CD4-positive, alpha-beta memory T cell (primary cell): Measurements from ENCODE around the gene MFN1. TPM values are rescaled to one million over a fixed set of nuclear protein-coding genes. Genes with fewer than 3 reads are reported as not detected.
A peak's percentile ranks its signal among the peaks of the same experiment; 100 is the strongest.

Experiments used
- CTCF ChIA-PET: fragments of 350-600 bp; sonication (Branson Sonifier 250); formaldehyde crosslinking; loops from one replicate; lab custom pipeline; 2021; ENCODE audit warnings: inconsistent platforms; ENCODE audit not compliant: partially characterized antibody; lab: Charles Lee
- POLR2A ChIA-PET: fragments of 350-600 bp; sonication (Branson Sonifier 250); formaldehyde crosslinking; loops from one replicate; lab custom pipeline; 2021; ENCODE audit not compliant: partially characterized antibody; lab: Charles Lee
- DNase-seq, 5 donors: peaks; one replicate each; pipeline versions ENCODE4 v3.0.0 to v3.0.0-alpha.2; 2020 to 2022; ENCODE audit warnings: mixed read lengths in 1 of 5
- H3K27ac ChIP-seq: one replicate; pipeline ENCODE4 v1.7.0; 2013; ENCODE audit warnings: low read depth, low read length
- H3K27me3 ChIP-seq: 2 replicates; pipeline ENCODE4 v1.7.0; 2013; ENCODE audit warnings: mild to moderate bottlenecking, low read length, moderate library complexity; ENCODE audit not compliant: insufficient read depth
- H3K36me3 ChIP-seq: 2 replicates; pipeline ENCODE4 v1.7.0; 2013; ENCODE audit warnings: mild to moderate bottlenecking, low read length, moderate library complexity; ENCODE audit not compliant: insufficient read depth
- H3K4me1 ChIP-seq: 2 replicates; pipeline ENCODE4 v1.7.0; 2013; ENCODE audit warnings: mild to moderate bottlenecking, low read length, moderate library complexity; ENCODE audit not compliant: insufficient read depth
- H3K4me3 ChIP-seq, 2 donors: one replicate each; pipeline ENCODE4 v1.7.0; 2013; ENCODE audit warnings: low read length in 2 of 2, mild to moderate bottlenecking in 1 of 2
- H3K9me3 ChIP-seq, 2 donors: one replicate each; pipeline ENCODE4 v1.7.0; 2013; ENCODE audit warnings: low read length in 2 of 2, control low read depth in 1 of 2; ENCODE audit not compliant: control insufficient read depth in 1 of 2
- H3K27ac Mint-ChIP-seq, 7 donors: one replicate each; pipeline ENCODE4 v1.8.0; 2020 to 2021; ENCODE audit warnings: mixed read lengths in 7 of 7, mild to moderate bottlenecking in 6 of 7, inconsistent platforms in 3 of 7, moderate library complexity in 3 of 7
- H3K27me3 Mint-ChIP-seq, 2 donors: one replicate each; pipeline ENCODE4 v1.8.0; 2020 to 2021; ENCODE audit warnings: mixed read lengths in 2 of 2
- H3K36me3 Mint-ChIP-seq, 2 donors: one replicate each; pipeline ENCODE4 v1.8.0; 2020 to 2021; ENCODE audit warnings: mixed read lengths in 2 of 2, inconsistent platforms in 1 of 2, mild to moderate bottlenecking in 1 of 2
- H3K4me1 Mint-ChIP-seq, 4 donors: one replicate each; pipeline ENCODE4 v1.8.0; 2020 to 2021; ENCODE audit warnings: mixed read lengths in 4 of 4, mild to moderate bottlenecking in 1 of 4
- H3K4me3 Mint-ChIP-seq, 8 donors: one replicate each; pipeline ENCODE4 v1.8.0; 2020 to 2021; ENCODE audit warnings: mixed read lengths in 8 of 8, mild to moderate bottlenecking in 7 of 8, moderate library complexity in 6 of 8, inconsistent platforms in 3 of 8
- H3K9me3 Mint-ChIP-seq, 8 donors: one replicate each; pipeline ENCODE4 v1.8.0; 2020 to 2021; ENCODE audit warnings: mixed read lengths in 8 of 8, mild to moderate bottlenecking in 5 of 8, inconsistent platforms in 3 of 8, moderate library complexity in 1 of 8
- intact Hi-C: fragments of 100-400 bp; cut with micrococcal nuclease; formaldehyde crosslinking; loops from one replicate; pipeline ENCODE4 v1.15.1; 2023
- polyA plus RNA-seq, 2 donors: library from polyadenylated mRNA; unstranded; fragments of 300-500 nt; fragmentation: Illumina TruSeq; gene quantifications; one replicate each; pipeline ENCODE4 v1.2.3, GENCODE V29; 2021
- total RNA-seq, 2 experiments: library from RNA; stranded (reverse); gene quantifications; one replicate each; pipeline ENCODE4 v1.2.3, GENCODE V29; 2021

Gene MFN1
- total and polyA plus RNA-seq, 4 experiments from 2014 or later: 8.3 to 58.3 (median 32.6) TPM

DNA sequence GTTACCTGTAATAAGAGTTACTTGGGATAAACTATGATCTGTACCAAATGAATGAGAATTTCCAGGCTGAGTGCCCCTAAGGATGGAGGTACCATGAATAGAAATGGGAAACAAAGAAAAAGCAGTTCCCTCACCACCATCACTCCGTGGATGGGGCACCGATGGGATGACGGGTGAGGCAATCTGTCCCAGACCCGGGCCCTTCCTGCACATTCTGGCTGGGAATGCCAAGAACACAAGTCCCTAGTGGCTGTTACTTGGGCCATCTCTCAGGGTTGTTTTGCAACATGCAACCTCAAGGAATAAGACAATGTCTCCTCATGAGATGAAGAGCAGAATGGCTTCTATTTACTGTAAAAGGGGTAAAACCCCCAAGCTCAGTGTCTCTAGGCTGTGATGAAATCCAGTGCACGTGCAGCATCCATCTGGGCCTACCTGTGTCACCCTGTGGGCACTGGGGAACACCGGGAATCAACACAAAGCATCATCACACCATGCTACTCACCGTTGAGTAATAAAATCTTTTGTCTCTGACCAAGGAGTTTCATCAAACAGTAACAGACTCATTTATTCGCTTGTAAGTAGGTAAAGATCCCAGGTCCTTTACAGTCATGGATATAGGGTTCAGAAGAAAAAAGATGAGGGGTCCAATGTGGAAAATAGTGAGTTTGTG is 81.5 kb downstream of the MFN1 start:
- no peak overlapping the region for H3K4me3 Mint-ChIP-seq
- no peak for DNase-seq
- no peaks in the 10 kb centered on the region for H3K36me3 Mint-ChIP-seq
- Histone ChIP-seq H3K27ac (no peak overlapping the region), H3K4me1 (no peaks in the 10 kb centered on the region), H3K36me3 (no peaks in the 10 kb centered on the region), H3K9me3 (no peaks in the 10 kb centered on the region), H3K27me3 (no peaks in the 10 kb centered on the region), H3K4me3 (no peak overlapping the region)
- peaks cover 4 to 5% of the 10 kb centered on the region in 2 donors for H3K27me3 Mint-ChIP-seq
- CTCF ChIA-PET: no interaction called here
- POLR2A ChIA-PET: no interaction called here
- no peak overlapping the region for H3K27ac Mint-ChIP-seq
- no peaks in the 10 kb centered on the region for H3K4me1 Mint-ChIP-seq
- peaks cover 0 to 6% (median 0%) of the 10 kb centered on the region in 8 donors for H3K9me3 Mint-ChIP-seq
- intact Hi-C loops: no loop called here

DNA sequence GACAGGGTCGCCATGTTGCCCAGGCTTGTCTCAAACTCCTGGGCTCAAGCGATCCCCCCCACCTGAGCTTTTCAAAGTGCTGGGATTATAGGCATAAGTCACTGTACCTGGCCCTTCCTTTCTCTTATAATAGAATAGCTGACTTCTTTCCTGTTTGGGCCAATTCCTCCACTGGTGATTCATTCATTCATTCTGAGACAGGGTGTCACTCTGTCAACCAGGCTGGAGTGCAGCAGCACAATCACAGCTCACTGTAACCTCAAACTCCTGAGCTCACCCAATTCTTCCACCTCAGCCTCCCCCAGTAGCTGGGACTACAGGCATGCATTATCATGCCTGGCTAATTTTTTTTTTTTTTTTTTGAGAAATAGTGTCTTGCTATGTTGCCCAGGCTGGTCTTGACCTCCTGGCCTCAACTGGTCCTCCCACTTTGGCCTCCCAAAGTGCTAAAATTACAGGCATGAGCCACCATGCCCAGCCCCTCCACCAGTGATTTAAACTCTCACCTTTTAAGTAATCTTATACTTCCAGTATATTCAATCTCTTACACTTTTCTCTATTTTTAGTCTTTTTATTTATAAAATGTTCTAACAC is 82.9 kb downstream of the MFN1 start:
- Mint-ChIP-seq H3K9me3 (peaks cover 0 to 2% (median 0%) of the 10 kb centered on the region in 8 donors), H3K27ac (peak overlapping the region in 1 of 7 donors; percentile 42), H3K27me3 (peaks cover 2 to 4% of the 10 kb centered on the region in 2 donors), H3K4me1 (no peaks in the 10 kb centered on the region), H3K4me3 (no peak overlapping the region), H3K36me3 (no peaks in the 10 kb centered on the region)
- Histone ChIP-seq H3K27me3 (no peaks in the 10 kb centered on the region), H3K36me3 (no peaks in the 10 kb centered on the region), H3K4me3 (no peak overlapping the region), H3K4me1 (no peaks in the 10 kb centered on the region), H3K9me3 (no peaks in the 10 kb centered on the region), H3K27ac (no peak overlapping the region)
- ChIA-PET CTCF (interaction anchor here (1.1 kb wide), 1 partner anchor 17 kb away, joined by 3 read pairs; no protein-coding TSS in a partner anchor), POLR2A (interaction anchor here (0.6 kb wide), 1 partner anchor 27 kb away, joined by 3 read pairs; no protein-coding TSS in a partner anchor)
- DNase-seq: no peak
- intact Hi-C loops: no loop called here

DNA sequence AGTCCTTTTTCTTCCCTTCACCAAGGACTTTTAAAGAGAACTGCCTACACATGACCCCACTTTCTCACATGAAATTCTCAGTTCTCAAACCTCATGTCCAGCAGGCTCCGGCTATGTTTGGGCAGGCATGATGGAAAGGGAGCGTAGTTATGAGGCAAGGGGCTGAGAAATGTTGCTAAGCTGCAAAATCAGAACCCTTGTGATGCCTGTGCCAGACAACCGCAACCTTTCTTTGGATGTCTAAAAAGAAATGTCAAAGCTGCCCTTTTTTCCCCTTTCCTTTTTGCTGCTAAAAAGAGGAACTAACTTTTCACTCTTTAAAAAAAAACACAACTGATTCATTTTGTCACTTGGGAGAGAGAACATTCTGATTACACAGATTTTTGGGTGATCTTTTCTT is 84.5 kb downstream of the MFN1 start:
- no peak overlapping the region for H3K27ac Mint-ChIP-seq
- no peak for DNase-seq
- H3K9me3 ChIP-seq: no peaks in the 10 kb centered on the region
- H3K27me3 Mint-ChIP-seq: peaks cover 2% of the 10 kb centered on the region in 2 donors
- peaks cover 0 to 2% (median 0%) of the 10 kb centered on the region in 8 donors for H3K9me3 Mint-ChIP-seq
- no peaks in the 10 kb centered on the region for H3K36me3 ChIP-seq
- intact Hi-C loops: no loop called here
- no peaks in the 10 kb centered on the region for H3K4me1 Mint-ChIP-seq
- no peak overlapping the region for H3K27ac ChIP-seq
- ChIA-PET POLR2A (no interaction called here), CTCF (no interaction called here)
- H3K4me1 ChIP-seq: no peaks in the 10 kb centered on the region
- no peak overlapping the region for H3K4me3 ChIP-seq
- H3K4me3 Mint-ChIP-seq: no peak overlapping the region
- no peaks in the 10 kb centered on the region for H3K36me3 Mint-ChIP-seq
- H3K27me3 ChIP-seq: no peaks in the 10 kb centered on the region

DNA sequence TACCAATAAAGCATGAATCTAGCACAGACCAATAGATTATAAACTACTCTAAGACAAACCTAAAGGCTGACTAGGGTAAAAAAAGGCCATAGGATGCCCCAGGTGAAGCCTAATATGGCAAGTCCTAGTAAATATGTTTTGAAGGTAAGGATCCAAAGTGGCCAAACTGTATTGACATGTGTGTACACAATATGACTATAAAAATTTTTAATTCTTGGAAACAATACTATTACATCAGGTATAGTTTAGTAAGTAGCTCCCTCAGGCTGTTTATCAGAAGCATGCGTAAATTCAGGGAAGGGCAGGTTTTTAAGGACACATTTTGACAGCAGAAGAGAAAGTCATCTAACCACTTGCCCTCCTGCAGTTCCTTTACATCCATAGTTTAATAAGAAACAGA is 84.9 kb downstream of the MFN1 start:
- no peaks in the 10 kb centered on the region for H3K27me3 ChIP-seq
- no peak overlapping the region for H3K4me3 ChIP-seq
- no peak overlapping the region for H3K4me3 Mint-ChIP-seq
- H3K27me3 Mint-ChIP-seq: peaks cover 0 to 2% of the 10 kb centered on the region in 2 donors
- ChIA-PET POLR2A (no interaction called here), CTCF (interaction anchor here (0.6 kb wide), 1 partner anchor 221 kb away, joined by 3 read pairs; no protein-coding TSS in a partner anchor)
- no peaks in the 10 kb centered on the region for H3K4me1 ChIP-seq
- H3K27ac ChIP-seq: no peak overlapping the region
- no peak overlapping the region for H3K27ac Mint-ChIP-seq
- H3K36me3 Mint-ChIP-seq: no peaks in the 10 kb centered on the region
- intact Hi-C loops: no loop called here
- DNase-seq: no peak
- H3K9me3 ChIP-seq: no peaks in the 10 kb centered on the region
- no peaks in the 10 kb centered on the region for H3K36me3 ChIP-seq
- no peaks in the 10 kb centered on the region for H3K4me1 Mint-ChIP-seq
- peaks cover 0 to 2% (median 0%) of the 10 kb centered on the region in 8 donors for H3K9me3 Mint-ChIP-seq

DNA sequence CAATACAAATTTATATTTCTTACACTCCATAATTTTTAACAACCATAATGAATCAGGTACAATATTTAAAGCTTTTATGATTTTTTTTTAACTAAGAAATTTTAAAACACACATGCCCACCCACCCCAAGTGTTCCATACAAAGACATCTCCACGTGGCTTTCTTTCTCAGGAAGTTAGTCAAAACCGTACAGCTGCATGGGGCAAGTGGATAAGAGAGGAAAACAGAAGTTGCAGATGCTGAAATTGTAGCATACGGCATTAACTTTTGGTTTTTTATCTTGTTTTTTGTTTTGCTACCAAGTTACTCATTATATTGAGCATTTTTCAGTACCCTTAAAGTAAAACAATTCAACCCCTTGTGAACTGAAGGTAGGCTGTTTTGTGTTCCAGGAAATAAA is 89.0 kb downstream of the MFN1 start:
- DNase-seq: no peak
- no peaks in the 10 kb centered on the region for H3K36me3 Mint-ChIP-seq
- Histone ChIP-seq H3K4me3 (no peak overlapping the region), H3K27ac (no peak overlapping the region), H3K9me3 (no peaks in the 10 kb centered on the region), H3K36me3 (no peaks in the 10 kb centered on the region), H3K27me3 (no peaks in the 10 kb centered on the region), H3K4me1 (no peaks in the 10 kb centered on the region)
- CTCF ChIA-PET: no interaction called here
- peaks cover 0 to 2% (median 0%) of the 10 kb centered on the region in 8 donors for H3K9me3 Mint-ChIP-seq
- no peak overlapping the region for H3K27ac Mint-ChIP-seq
- intact Hi-C loops: no loop called here
- H3K4me1 Mint-ChIP-seq: peaks cover 0 to 5% (median 0%) of the 10 kb centered on the region in 4 donors
- H3K4me3 Mint-ChIP-seq: no peak overlapping the region
- POLR2A ChIA-PET: no interaction called here
- H3K27me3 Mint-ChIP-seq: no peaks in the 10 kb centered on the region

DNA sequence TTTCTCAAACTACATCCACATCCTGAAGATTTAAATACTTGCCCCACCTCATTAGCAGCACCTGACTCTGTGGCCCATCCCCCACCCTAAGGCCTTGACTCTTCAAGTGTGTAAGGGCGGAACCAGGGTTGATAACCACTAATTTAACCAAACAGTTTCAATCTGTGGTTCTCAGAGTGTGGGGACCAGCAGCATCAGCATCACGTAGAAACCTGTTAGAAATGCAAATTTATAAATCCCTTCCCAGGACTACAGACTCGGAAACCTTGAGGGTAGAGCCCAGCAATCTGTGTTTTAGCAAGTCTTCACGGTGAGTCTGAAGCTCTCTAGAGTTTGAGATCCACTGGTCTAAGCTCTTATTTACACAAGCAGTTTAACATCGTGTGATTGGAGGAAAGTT is 91.3 kb downstream of the MFN1 start:
- peaks cover 0 to 5% (median 0%) of the 10 kb centered on the region in 4 donors for H3K4me1 Mint-ChIP-seq
- Histone ChIP-seq H3K27ac (no peak overlapping the region), H3K4me3 (no peak overlapping the region), H3K36me3 (no peaks in the 10 kb centered on the region), H3K27me3 (no peaks in the 10 kb centered on the region), H3K9me3 (no peaks in the 10 kb centered on the region), H3K4me1 (no peaks in the 10 kb centered on the region)
- no peak overlapping the region for H3K27ac Mint-ChIP-seq
- H3K9me3 Mint-ChIP-seq: no peaks in the 10 kb centered on the region
- intact Hi-C loops: no loop called here
- POLR2A ChIA-PET: no interaction called here
- no peak for DNase-seq
- H3K36me3 Mint-ChIP-seq: no peaks in the 10 kb centered on the region
- peaks cover 2 to 3% of the 10 kb centered on the region in 2 donors for H3K27me3 Mint-ChIP-seq
- H3K4me3 Mint-ChIP-seq: no peak overlapping the region
- CTCF ChIA-PET: no interaction called here
